Mammary epithelial cell (primary cell): ENCODE results near the gene IMP3.
"Not testable (repeated sequence)": the region's sequence is repeated elsewhere in the genome, so short reads cannot be mapped to it uniquely, and the experiment has no call there.

ENCODE experiments used
- CTCF ChIP-seq, 2 donors: IDR thresholded peaks in 1 of 2; conservative IDR thresholded peaks in 1 of 2; 2 replicates each; pipeline ENCODE4 v1.5.1; 2011 to 2012; ENCODE audit warnings: inconsistent platforms in 2 of 2, low read length in 2 of 2, mild to moderate bottlenecking in 2 of 2, control low read depth in 1 of 2, low read depth in 1 of 2; ENCODE audit not compliant: insufficient read depth in 1 of 2; ENCODE audit errors: extremely low read depth in 1 of 2
- EZH2 ChIP-seq: IDR thresholded peaks from 2 replicates; pipeline ENCODE4 v1.6.1; 2012; ENCODE audit warnings: low read length, inconsistent platforms, borderline replicate concordance

GRCh38 chr15:75689429-75689828 lies 49.4 kb upstream of the IMP3 start:
- not testable (repeated sequence) for TF ChIP-seq CTCF (conservative IDR thresholded peaks at IDR 0.05 in 1 of 2, IDR thresholded peaks at IDR 0.05 in 1 of 2; ENCODE audit: extremely low read depth in 1 of 2, insufficient read depth in 1 of 2, low read depth in 1 of 2, low read length in 2 of 2); EZH2
